Peyer's patch (tissue), 4 donors: ENCODE data around the gene ADM2.

Experiments used
- CTCF ChIP-seq, 6 experiments: fragments of 450-650 bp in 4 of 6; fragments of 200-600 bp in 2 of 6; sonication (generic) in 1 of 6; IDR thresholded peaks; one replicate each; pipeline ENCODE4 v1.5.1; 2017 to 2019; ENCODE audit warnings: antibody characterized with exemption in 6 of 6, mild to moderate bottlenecking in 3 of 6, moderate library complexity in 1 of 6
- POLR2A ChIP-seq, 2 donors: fragments of 450-650 bp; IDR thresholded peaks; one replicate each; pipeline ENCODE4 v1.5.1; 2017; ENCODE audit warnings: antibody characterized with exemption in 2 of 2, mild to moderate bottlenecking in 2 of 2, moderate library complexity in 2 of 2

- TF ChIP-seq CTCF (IDR thresholded peaks at IDR 0.05) = no peak
- no peak for TF ChIP-seq POLR2A (IDR thresholded peaks at IDR 0.05)
These were observed 35.2 kb upstream of the ADM2 start for GRCh38 chr22:50445880-50446707.
